Thyroid gland (tissue), 4 donors: ENCODE data around the gene ASCC3.

Experiments
- CTCF ChIP-seq, 6 experiments: fragments of 200-600 bp in 3 of 6; fragments of 450-650 bp in 3 of 6; sonication (generic) in 3 of 6; IDR thresholded peaks; one replicate each; pipeline ENCODE4 v1.5.1; 2016 to 2019; ENCODE audit warnings: antibody characterized with exemption in 6 of 6, mild to moderate bottlenecking in 2 of 6, inconsistent platforms in 1 of 6, moderate library complexity in 1 of 6
- POLR2A ChIP-seq, 2 donors: fragments of 450-650 bp; IDR thresholded peaks; one replicate each; pipeline ENCODE4 v1.6.1; 2017; ENCODE audit warnings: antibody characterized with exemption in 2 of 2, mild to moderate bottlenecking in 2 of 2, moderate library complexity in 1 of 2

- TF ChIP-seq CTCF (IDR thresholded peaks at IDR 0.05) (no peak), POLR2A (IDR thresholded peaks at IDR 0.05) (no peak)
These were observed 1.8 kb downstream of the ASCC3 start for GRCh38 chr6:100879317-100879716.
